Coronary artery (tissue), 2 donors: ENCODE measurements around the gene LMX1A.

Source experiments
- DNase-seq: peaks from one replicate; pipeline ENCODE4 v3.0.0-alpha.2; 2017; ENCODE audit warnings: low spot score
- H3K27ac ChIP-seq, 2 donors: fragments of 200-600 bp; sonication (generic); one replicate each; pipeline ENCODE4 v1.5.1; 2016 to 2019
- H3K4me3 ChIP-seq: fragments of 200-600 bp; sonication (generic); 2 replicates; pipeline ENCODE4 v1.5.1; 2016; ENCODE audit warnings: mild to moderate bottlenecking, moderate library complexity
- TF ChIP-seq, protein P1 (sequence below): fragments of 200-600 bp; sonication (generic); IDR thresholded peaks from one replicate; pipeline ENCODE4 v1.5.1; 2019; ENCODE audit warnings: antibody characterized with exemption

The LMX1A gene

DNA sequence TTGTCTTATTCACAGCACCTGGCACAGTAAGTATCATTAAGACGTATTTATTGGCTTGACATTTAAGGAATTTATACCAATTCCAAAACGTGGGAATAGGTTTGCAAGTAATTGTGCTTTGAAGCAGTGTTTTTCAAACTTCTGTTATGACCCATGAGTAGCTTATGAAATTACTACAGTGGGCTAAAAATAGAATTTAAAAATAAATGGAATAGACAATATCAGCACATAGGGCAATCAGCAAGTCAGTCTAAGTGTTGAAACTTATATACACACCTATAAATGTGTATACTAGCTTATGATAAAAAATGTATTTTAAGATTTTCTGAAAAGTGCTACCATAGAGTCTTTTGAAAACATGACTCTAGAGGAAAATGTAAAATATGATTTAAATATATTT lies 116.6 kb downstream of the LMX1A start:
- no peak for DNase-seq

DNA sequence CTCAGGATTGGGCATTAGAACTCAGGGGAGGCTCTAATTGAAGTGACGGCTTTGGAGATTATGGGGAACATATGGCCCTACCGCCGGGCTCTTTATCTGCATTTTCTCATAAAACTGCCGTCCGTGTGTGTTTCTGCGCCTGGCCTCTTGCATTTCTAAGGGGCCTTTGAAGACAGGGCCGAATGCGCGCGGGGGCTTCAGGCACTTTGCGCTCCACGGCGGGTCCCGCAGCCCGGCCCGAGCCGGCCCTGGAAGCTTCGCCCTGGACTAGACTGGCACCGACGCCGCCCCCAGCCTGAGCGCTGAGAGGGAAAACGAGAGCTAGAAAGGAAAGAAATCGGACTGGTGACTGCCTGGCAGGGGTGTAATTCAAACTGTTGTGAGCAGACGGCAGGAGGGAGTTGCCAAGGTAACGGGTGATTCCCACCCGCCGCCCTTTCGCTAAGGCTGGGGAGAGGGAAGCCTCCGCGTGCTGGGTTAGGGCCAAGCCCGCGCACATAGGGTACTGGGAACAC lies 120.7 kb downstream of the LMX1A start:
- no peak for DNase-seq
- TF ChIP-seq, protein P1, sequence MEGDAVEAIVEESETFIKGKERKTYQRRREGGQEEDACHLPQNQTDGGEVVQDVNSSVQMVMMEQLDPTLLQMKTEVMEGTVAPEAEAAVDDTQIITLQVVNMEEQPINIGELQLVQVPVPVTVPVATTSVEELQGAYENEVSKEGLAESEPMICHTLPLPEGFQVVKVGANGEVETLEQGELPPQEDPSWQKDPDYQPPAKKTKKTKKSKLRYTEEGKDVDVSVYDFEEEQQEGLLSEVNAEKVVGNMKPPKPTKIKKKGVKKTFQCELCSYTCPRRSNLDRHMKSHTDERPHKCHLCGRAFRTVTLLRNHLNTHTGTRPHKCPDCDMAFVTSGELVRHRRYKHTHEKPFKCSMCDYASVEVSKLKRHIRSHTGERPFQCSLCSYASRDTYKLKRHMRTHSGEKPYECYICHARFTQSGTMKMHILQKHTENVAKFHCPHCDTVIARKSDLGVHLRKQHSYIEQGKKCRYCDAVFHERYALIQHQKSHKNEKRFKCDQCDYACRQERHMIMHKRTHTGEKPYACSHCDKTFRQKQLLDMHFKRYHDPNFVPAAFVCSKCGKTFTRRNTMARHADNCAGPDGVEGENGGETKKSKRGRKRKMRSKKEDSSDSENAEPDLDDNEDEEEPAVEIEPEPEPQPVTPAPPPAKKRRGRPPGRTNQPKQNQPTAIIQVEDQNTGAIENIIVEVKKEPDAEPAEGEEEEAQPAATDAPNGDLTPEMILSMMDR, result no peak
- Histone ChIP-seq H3K4me3 (peak overlapping the region; percentile 58), H3K27ac (no peak overlapping the region)

More for the DNA sequence above, 116.6 kb downstream of the LMX1A start:
- TF ChIP-seq, protein P1, result no peak
- no peak overlapping the region for H3K4me3 ChIP-seq
- H3K27ac ChIP-seq, result no peak overlapping the region

DNA sequence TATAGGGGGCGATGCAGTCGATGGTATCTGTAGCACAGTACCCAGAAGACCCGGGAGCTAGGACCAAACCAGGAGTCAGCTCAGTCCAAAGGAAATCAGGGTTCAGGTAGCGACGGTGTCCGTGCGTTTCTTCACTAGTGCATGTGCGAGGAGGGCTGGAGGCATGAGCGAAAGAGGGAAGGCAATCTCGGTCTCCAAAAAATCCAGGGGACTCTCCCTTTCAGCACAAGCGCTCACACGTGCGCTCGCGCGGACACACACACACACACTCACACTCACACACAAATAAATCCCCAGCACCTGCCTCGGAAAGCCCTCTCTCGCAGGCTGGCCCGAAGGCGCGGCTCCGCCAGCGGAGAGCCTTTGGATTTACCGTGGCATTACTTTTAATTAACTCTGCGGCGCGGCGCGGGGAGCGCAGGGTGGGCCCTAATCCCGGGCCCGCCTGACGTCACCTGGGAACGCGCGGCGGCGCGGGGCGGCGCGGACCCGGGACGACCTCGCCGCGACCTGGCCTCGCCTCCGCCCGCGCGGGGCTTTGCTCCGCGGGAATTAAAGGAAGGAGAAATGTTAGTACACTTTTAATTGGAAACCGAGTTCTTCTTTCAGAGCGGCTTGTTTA lies 121.2 kb downstream of the LMX1A start:
- Histone ChIP-seq H3K27ac (no peak overlapping the region), H3K4me3 (peak overlapping the region; percentile 58)
- no peak for DNase-seq
- TF ChIP-seq, protein P1, result no peak

DNA sequence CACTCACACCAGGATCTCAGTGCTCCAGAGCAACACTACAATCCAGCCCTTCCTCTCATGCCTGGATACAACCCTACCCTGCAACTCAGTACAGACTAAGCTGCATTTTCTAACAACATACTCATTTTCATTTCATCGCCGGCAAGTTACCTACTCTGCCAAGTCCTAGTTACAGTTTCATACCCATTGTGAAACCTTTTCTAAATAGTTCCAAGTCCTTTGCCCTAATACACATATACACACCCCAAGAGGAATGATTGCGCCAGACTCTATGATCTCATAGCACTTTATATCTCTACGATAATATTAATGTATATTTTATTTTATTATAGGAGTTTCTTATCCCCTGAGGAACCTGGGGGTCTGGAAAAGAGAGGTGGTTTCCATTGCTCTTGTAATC lies 122.4 kb downstream of the LMX1A start:
- H3K27ac ChIP-seq, result no peak overlapping the region
- H3K4me3 ChIP-seq, result no peak overlapping the region
- no peak for DNase-seq
- TF ChIP-seq, protein P1, result no peak

DNA sequence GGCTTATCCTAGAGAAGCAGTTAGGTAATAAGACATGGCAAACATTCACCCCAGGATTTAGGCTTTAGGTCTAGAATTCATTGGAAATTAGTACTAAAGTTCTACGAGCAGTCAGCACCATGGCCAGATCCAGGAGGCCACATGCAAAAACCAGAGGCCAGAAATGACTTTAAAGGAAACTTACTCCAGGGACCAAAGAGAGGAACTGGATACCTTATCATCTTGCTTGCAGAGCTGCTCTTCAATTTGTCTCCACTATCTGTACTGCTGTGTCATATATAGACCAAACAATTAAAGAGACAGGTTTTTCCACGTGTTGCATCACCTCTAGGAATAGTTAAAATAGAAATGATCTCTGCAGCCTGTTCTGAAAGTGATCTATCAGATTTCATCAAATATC lies 127.8 kb downstream of the LMX1A start:
- TF ChIP-seq, protein P1, result no peak
- DNase-seq, result no peak
- H3K4me3 ChIP-seq, result no peak overlapping the region
- no peak overlapping the region for H3K27ac ChIP-seq

DNA sequence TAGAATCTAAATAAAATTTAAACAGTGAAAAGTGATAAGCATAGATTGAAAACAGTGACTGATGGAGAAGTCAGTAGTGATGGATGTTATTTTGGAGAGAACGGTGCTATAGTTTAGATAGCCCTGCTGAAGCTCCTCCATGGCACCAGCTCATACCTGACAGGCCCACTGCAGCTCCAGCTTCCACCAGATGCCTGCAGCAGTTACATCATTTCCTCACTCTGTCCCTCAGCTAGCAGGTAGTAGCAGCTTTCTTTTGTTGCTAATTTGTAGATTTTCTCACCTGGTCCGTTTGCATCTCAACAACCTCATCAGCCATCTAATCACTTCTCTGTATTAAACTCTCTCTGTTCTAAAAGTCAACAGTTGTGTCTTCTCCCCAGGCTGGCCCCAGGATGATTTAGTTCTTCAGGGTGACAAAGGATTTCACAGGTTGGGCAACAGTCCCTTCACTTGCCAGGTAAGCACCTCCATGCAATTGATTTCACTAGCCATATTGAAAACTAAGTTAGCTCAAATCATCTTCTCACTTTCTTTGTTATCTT lies 128.3 kb downstream of the LMX1A start:
- DNase-seq, result no peak
- TF ChIP-seq, protein P1, result no peak
- Histone ChIP-seq H3K4me3 (no peak overlapping the region), H3K27ac (no peak overlapping the region)

DNA sequence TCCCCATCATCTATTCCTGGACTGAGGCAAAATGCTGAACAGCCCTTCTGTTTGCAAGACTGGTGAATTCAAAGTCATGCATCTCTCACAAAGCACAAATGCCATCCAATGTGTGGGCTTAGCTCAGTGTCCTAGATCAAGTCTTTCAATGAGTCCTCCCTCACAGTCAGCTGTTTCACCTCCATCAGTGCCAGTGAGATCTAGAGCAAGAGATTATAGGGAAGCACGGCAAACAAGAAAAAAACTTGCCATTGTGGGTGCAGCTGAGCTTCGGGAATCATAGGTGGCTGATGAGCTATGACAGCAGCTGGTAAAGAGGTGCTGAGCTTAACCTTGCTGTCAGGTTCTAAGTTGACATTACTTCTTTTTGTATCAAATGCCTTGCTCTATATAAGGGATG lies 130.2 kb downstream of the LMX1A start:
- Histone ChIP-seq H3K4me3 (no peak overlapping the region), H3K27ac (no peak overlapping the region)
- no peak for DNase-seq
- TF ChIP-seq, protein P1, result no peak
